LNCAP (cell line): Measurements from ENCODE around the gene NUP210.

Source experiments
- TF ChIP-seq, protein P1 (sequence below): fragments of 450-650 bp; IDR thresholded peaks from 2 replicates; pipeline ENCODE4 v1.5.1; 2017; ENCODE audit warnings: mild to moderate bottlenecking

The NUP210 gene

DNA sequence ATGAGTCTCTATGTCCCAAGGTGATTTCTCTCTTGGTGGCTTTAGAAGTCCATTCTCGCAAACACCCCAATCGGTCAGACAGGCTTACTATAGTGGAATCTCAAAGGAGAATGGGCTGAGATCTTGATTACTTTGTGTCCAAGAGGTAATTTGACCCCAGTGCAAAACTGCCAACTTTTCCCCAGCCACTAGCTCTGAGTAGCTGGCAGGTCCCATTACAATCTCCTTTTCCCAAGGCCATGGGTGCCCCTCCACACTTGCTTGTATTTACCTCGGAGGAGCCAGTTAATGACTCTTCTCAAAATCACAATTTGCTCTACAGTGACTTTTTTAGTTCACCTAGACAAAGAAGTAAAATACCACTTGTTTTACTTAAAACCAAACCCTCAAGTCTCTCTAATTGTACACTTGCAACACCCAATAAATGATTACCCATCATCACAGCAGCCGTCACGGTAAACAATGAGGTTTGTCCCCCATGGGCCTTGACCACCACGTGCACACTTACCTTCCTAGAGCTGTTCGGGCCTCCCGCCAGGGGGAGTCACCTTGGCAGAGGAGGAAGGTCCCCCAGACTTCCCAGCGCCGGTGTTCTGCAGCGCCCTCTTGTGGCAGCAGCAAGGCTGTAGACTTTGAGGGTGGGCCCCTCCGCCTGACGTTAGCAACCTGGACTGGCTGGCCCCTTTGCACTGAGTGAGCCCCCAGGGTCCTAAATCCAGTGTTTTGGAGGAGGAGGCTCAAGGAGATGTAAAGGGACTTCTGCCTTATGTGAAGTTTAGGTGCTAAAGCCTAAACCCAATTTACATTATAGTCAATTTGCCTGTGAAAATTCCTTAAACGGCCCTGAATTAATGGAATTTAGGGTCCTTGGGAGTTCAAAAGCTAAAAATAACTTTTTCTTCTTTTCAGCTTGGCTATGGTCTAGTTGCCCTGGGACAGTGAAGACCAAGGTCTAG is 41.3 kb upstream of the NUP210 start:
- TF ChIP-seq, protein P1, sequence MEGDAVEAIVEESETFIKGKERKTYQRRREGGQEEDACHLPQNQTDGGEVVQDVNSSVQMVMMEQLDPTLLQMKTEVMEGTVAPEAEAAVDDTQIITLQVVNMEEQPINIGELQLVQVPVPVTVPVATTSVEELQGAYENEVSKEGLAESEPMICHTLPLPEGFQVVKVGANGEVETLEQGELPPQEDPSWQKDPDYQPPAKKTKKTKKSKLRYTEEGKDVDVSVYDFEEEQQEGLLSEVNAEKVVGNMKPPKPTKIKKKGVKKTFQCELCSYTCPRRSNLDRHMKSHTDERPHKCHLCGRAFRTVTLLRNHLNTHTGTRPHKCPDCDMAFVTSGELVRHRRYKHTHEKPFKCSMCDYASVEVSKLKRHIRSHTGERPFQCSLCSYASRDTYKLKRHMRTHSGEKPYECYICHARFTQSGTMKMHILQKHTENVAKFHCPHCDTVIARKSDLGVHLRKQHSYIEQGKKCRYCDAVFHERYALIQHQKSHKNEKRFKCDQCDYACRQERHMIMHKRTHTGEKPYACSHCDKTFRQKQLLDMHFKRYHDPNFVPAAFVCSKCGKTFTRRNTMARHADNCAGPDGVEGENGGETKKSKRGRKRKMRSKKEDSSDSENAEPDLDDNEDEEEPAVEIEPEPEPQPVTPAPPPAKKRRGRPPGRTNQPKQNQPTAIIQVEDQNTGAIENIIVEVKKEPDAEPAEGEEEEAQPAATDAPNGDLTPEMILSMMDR = peak; percentile 69

DNA sequence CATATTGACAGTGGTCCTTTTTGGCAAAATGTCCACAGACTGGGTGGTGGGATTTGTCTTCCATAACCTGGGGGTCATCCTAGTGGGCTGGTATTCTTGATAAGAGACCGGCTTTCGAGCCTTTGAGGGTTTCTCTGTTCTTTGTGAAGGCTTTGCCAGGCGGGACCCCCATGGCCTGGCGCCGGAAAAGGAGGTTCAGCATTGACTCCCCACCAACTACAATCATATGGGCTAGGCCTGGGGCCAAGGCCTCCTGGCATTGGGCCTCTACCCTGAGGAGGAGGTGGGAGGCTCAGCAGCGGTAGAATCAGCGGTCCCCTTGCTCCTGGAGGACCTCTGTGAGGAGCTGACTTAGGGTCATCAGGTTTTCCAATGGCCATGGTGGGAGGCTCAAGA is 40.2 kb upstream of the NUP210 start:
- TF ChIP-seq, protein P1 = no peak

GRCh38 chr3:13459605-13460340 is 39.7 kb upstream of the NUP210 start:
- TF ChIP-seq, protein P1 = no peak

DNA sequence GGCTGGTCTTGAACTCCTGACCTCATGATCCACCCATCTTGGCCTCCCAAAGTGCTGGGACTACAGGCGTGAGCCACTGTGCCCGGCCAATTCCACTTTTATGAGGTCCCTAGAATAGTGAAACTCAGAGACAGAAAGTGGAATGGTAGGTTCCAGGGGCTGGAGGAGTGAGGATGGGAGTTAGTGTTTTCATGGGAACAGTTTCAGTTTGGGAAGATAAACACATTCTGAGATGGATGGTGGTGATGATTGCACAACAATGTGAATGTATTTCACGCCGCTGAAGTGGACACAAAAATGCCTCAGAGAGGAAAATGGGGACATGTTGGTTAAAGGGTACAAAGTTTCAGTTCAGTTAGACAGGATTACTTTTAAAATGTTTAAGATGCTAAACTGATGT is 37.5 kb upstream of the NUP210 start:
- TF ChIP-seq, protein P1 = no peak

- TF ChIP-seq, protein P1 = no peak
Observed at GRCh38 chr3:13455644-13456043, 35.5 kb upstream of the NUP210 start.

DNA sequence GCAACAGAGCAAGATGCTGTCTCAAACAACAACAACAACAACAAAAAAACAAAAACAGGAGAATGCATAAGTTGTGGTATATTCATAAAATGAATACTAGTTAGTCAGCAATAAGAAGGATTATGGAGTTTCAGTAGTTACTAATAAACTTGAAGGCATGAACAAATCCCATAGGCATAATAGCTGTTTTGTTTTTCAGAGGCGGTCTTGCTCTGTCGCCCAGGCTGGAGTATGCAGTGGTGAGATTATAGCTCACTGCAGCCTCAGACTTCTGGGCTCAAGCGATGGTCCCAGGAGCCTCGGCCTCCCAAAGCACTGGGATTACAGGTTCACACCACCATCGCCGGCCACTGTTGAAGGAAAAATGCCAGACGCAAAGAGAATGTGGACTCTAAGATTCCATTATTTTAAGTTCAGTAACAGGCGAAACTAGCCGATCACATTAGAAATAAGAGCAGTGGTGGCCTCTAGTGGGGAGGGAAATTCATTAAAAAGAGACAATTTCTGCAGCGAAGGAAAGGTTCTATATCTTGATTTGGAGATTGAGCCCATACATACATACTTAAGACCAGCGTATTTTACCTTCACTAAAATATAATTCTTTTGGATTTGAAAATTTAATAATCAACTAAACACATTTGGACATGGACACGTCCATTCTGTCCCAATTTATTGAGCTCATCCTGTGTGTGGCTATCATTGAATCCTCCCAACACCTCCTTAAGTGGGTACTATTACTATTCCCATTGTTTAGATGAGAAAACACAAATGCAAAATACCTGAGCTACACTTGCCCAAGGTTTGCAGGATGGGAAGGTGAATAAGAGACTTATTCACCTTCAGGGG is 32.6 kb upstream of the NUP210 start:
- TF ChIP-seq, protein P1 = peak; percentile 63

GRCh38 chr3:13451301-13451673 is 31.2 kb upstream of the NUP210 start:
- TF ChIP-seq, protein P1 = no peak
